SKM-1 (cell line): ENCODE data around the gene PRR27.

Source experiments
- DNase-seq: peaks from one replicate; lab custom pipeline; 2025; ENCODE audit not compliant: unreplicated experiment; lab: John Stamatoyannopoulos, UW

PRR27 gene

DNA sequence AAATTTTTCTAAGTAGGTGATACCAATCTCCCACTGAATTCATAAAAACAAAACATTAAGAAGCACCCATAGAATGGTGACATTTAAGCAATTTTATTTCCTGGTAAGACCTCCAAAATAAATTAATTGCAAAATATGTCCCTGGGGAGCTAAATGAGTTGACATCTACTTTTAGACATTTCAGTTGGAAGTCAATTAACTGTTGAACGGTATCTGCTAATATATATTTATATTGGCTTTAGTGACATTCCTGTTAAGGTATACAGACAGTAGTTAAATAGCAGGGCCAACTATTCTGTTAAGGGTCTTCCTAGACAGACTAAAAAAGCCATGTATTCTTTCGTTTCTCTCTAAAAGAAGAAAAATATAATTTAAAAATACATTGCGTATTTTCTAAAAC is at the start of gene PRR27:
TSS of gene PRR27 (plus strand) at position 301 of the 400 bp plus-strand sequence. CDS start 139 bp downstream, outside the sequence.
- DNase-seq, result no peak

DNA sequence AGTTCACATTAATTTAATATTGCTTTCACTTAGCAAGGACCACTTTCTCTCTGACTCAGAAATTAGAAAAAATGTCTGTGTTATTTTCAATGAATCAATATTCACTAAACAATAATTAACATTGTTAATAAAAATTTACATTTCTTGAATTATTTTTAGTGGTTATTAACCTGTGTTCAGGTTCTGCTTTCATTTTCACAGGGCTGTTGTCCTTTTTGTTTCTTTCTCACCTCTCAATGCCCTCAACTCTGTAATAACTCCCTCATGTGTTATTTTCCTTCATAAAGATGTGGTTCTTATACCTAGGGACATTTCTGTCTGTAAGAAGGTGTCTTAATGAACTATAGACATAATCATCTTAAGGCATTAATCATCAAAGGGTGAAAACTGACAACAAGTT is 43.1 kb upstream of the PRR27 start:
- DNase-seq, result no peak

DNA sequence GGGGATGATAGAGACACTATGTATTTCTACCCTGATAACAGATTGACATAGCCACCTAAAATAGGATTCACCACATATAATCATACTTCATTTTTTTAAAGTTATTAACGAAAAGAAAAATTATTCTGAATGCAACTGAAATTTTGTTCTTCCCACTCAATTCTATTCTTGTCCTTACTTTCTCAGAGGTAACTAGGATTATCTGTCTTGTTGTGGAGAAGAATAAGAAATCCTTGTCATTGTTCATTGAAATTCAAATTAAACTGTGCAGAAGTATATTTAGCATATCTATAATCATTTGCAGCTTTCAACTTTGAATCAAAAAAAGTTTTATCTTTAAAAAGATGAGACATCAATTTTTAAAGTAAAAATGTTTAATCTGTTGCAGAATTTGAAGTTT is 40.4 kb upstream of the PRR27 start:
- no peak for DNase-seq

- no peak for DNase-seq
These were observed 39.9 kb upstream of the PRR27 start for GRCh38 chr4:70114096-70114495.

DNA sequence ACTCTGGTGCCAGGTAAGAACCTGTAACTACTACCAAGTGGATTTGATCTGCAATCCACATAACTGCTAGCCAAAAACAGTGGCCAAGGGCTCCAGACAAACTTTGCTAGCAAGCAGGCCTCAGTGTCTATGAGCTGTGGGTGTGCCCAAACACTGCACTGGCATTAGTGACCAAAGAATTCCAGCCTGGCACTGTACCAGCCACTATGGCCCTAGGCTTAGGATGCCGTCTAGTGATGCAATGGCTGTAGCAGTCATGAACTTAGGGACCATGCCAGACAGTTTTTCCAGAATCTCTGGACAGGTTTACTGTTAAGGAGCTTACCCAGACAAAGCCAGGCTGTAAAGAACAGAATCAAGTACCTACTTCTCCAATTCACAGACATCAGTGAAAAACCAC is 33.7 kb upstream of the PRR27 start:
- DNase-seq, result no peak

DNA sequence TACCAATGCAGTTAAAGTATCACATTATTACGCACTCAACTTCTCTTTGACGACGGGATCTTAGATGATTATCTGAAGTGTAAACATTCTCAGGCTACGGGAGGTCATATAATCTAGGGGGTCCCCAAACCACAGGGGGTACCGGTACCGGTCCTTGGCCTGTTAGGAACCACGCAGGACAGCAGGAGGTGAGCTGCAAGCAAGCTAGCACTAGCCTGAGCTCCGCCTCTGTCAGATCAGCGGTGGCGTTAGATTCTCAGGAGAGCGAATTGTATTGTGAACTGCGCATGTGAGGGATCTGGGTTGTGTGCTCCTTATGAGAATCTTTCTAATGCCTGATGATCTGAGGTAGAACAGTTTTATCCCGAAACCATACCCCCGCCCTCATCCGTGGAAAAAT is 20.6 kb upstream of the PRR27 start:
- DNase-seq, result no peak

- DNase-seq, result no peak
These were observed 15.3 kb upstream of the PRR27 start for GRCh38 chr4:70138751-70139150.

GRCh38 chr4:70151271-70151670 is 2.8 kb upstream of the PRR27 start:
- no peak for DNase-seq

GRCh38 chr4:70152088-70152487 is 1.9 kb upstream of the PRR27 start:
- DNase-seq, result no peak

DNA sequence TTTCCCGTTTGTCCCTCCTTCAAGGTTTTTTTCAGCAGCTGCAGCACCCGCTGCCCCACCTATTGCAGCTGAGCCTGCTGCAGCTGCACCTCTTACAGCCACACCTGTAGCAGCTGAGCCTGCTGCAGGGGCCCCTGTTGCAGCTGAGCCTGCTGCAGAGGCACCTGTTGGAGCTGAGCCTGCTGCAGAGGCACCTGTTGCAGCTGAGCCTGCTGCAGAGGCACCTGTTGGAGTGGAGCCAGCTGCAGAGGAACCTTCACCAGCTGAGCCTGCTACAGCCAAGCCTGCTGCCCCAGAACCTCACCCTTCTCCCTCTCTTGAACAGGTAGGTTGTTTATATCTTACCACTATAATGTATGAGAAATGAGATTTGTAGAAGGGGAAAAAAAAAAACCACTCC is 4.5 kb downstream of the PRR27 start:
- DNase-seq, result no peak

- no peak for DNase-seq
These were observed 23.1 kb downstream of the PRR27 start for GRCh38 chr4:70177090-70177489.

DNA sequence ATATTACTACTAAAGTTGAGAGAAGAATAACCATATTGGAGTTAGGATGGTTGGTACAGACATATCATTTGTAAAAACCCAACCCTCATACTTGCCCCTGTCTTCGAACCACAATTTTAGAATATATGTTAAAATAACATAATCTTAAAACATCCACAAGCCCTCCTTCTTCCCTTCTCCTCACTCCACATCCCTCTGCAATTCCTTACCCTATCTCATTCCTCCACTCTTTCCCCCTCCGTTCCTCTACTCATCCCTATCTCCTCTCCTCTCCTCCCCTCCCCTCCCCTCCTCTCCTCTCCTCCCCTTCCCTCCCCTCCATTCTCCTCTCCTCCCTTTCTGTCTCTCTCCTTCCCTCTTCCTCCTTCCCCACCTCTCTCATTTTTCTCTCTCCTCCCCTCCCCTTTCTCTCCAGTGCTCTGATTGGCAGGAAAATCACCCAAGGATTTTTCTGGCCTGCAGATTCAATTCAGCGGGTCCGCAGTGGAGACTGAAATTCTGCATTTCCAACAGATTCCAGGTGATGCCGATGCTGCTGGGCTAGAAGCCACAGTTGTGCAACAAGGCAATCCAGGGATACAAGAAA is 24.1 kb downstream of the PRR27 start:
- no peak for DNase-seq

GRCh38 chr4:70179811-70180210 is 25.8 kb downstream of the PRR27 start:
- no peak for DNase-seq

GRCh38 chr4:70181864-70182263 is 27.8 kb downstream of the PRR27 start:
- no peak for DNase-seq

DNA sequence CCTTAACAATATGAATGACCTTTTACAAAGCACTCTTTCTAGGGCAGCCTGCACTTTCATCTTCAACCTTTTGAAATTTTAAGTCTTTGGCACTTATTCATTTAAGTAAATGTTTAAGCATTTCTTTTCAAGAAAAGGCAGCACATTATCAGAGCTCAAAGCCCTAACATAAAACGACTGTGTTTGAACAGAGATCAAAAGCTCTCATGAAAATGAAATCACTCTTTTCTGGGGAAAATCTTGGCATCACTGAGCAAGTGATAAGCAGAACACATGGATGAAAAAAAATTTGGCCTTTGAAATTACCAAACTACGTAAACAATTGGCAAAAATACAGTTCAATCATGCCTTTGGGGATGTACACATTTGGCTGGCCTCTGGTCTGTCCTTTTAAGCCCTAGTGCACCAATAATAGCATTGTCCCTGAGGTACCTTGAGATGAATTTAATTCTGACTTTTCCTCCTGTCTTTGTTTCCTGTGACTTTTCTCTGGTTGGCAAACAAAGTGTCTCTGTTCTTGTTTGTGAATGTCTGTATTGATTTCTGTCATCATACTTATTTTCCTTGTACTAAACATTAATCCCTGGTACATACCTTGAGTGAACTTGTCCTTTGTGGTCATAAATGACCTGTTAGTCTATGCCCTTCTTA is 28.6 kb downstream of the PRR27 start:
- no peak for DNase-seq

DNA sequence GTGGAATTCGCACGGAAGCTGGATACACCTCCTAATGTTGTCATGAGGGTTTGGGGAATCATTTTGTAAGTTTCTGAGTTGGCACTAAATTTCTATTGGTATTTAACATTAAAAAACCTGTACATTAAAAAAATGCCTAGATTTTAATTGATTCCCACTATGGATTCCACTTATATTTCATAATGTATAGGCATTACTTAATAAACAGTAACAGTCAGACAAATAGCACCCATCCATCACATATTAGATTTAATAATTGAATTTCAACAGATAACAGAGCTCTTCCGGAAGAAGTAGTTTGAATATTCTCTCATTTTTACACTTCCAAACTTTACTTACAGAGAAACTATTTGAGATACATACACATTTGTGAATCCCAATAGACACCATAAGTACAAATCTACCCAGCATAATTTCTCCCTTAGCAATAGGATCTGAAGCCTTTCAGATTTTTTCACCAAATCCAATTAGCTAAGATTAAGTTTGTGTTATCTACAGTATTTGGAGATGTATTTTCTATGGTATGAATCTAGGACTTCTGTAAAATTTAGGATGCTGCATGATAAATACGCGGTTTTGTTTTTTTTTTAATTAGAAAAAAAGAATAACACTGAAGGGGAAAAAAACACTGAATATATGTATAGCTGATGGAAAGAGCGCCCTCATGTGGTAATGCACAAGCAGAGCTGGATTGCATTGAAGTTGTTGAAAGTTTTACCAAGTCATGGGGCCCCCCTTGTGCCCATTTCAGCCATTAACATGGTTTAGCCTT is 29.3 kb downstream of the PRR27 start:
- peak; percentile 18 for DNase-seq

DNA sequence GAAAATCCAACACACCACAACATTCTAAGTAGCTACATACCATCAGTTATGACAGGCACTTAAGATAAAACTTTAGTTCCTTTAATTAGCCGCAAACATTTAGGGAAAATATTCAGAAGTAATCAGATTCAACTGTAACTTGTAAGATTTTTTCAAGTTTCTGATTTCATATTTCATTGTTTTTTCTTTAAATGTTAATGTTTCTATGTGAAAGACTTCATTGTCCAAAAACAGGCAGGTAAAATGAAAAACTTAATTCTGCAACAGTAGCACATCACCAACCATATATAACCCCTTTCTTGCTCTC is 29.9 kb downstream of the PRR27 start:
- DNase-seq, result no peak

GRCh38 chr4:70187216-70187615 is 33.2 kb downstream of the PRR27 start:
- DNase-seq, result no peak

DNA sequence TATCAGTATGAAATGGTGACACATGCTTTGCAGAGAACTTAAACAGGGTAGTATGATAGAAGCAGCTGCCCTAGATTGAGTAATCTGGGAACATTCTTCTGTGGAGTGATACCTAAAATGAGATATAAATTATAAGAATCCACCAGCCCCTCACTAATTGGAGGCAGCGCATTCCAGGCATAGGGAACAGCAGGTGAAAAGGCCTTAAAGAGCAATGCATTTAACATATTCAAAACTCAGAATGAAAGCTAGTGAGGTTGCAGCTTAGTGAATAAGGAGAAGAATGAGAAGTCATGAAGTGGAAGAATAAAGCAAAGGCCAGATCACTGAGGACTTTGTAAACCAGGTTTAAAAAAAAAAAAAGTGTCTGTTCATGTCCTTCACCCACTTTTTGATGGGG is 36.5 kb downstream of the PRR27 start:
- no peak for DNase-seq

- no peak for DNase-seq
These were observed 37.6 kb downstream of the PRR27 start for GRCh38 chr4:70191647-70192046.

GRCh38 chr4:70192895-70193294 is 38.9 kb downstream of the PRR27 start:
- no peak for DNase-seq

DNA sequence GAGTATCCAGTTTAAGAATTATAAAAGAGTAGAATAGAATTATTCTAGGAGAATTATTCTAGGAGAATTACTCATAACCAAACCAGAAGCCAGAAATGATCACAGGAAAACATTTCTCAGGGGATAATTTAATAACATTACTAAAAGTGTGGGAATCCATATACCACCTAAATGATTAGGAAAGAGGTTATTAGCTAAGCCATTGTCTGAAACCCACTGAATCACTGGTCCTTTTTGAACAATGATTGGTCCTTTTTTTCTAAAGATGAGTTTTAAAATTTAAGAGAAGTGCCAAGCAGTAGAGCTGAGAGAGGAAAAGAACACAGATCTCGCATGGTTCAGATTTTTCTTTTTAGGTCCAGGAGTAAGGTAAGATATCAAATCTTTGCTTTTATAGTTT is 41.4 kb downstream of the PRR27 start, which contains the start of gene ODAM:
TSS of gene ODAM (plus strand) at position 301 of the 400 bp plus-strand sequence. CDS start 819 bp downstream, outside the sequence.
- no peak for DNase-seq
